NCI-H526 (cell line): ENCODE data around the gene ARHGAP1.
"Not testable (repeated sequence)": the region's sequence is repeated elsewhere in the genome, so short reads cannot be mapped to it uniquely, and the experiment has no call there.

Experiments
- DNase-seq, 2 experiments: peaks; one replicate each; lab custom pipeline; 2025; lab: John Stamatoyannopoulos, UW

The ARHGAP1 gene

DNA sequence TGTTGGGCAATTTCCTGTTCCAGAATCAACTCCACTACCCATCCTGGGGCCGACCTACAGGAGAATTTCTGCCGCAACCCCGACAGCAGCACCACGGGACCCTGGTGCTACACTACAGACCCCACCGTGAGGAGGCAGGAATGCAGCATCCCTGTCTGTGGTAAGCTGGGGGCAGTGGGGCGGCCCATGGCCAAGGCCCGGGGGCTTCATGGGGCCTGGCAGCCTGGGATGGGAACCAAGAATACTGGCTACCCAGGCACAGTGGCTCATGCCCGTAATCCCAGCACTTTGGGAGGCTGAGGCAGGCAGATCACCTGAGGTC is 22.9 kb upstream of the ARHGAP1 start:
- no peak for DNase-seq

DNA sequence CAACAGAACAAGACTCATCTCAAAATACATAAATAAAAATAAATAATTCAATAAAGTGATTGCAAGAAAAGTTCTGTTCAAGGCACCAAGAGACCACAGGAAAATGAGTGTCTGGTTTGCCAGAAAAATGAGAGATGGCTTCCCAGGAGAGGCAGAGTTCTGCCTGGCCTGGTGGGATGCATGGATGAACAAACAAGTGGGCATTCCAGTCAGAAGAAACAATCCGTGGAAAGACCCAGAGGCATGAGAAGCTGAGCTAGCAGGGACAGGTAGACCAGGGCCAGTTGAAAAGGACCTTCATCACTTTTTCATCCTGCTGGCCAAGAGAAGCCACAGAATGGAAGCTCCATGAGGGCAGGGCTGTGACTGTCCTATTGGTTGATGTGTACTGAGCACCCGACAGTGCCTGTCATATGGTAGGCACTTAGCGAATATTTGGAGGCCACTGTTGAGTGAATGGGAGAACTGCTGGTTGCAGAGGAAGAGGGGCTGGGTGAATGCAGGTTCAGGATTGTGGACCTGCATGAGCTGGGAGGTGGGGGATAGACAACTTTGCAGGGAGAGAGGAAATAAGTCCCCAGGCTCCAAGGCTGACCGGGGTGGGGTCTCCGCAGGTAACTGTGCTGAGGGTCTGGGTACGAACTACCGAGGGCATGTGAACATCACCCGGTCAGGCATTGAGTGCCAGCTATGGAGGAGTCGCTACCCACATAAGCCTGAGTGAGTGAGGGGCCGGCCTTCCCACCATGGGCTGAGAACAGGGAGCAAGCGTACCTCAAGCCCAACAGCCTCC is 22.3 kb upstream of the ARHGAP1 start:
- no peak for DNase-seq

DNA sequence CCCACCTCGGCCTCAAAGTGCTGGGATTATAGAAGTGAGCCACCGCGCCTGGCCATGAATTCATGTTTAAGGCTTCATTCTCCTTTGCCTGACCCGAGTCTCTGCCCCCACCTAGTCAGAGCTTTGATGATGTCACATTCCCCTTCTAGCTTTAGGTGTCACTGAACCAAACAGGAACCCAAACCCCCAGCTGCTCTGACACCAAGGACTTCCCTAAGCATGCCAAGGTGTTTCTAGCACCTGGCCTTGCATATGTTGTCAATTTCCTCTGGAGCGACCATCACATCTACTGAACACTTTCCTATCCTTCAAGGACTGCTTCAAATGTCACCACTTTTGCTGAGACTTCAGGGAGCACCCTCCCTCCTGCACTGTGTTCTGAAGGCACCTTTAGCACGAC is 20.9 kb upstream of the ARHGAP1 start:
- no peak for DNase-seq

DNA sequence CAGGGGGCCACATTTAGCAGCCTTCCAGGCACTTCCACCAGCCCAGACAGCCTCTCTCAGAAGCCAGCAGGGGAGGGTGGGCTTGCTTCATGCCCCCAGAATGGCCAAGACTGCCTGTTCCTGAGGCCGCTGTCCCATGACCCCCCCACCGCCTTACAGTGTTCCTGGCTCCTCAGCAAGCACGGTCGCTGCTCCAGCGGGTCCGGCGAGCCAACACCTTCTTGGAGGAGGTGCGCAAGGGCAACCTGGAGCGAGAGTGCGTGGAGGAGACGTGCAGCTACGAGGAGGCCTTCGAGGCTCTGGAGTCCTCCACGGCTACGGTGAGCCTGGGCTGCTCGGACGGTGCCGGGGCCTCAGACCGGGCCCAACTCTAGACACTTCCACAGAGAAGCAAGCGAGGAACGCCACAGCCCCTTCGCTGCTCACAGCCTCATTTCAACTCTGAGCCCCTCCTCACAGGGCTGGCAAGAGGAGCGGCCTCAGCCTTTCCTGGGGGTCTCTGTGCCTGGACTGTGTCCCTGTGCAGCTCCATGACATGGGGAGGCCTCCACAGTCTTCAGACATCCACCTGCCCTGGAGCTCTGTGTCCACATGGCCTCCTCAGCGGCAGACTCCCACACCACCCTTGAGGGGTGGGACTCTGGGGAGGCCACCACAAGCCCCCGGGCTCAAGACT is 19.3 kb upstream of the ARHGAP1 start:
- no peak for DNase-seq

DNA sequence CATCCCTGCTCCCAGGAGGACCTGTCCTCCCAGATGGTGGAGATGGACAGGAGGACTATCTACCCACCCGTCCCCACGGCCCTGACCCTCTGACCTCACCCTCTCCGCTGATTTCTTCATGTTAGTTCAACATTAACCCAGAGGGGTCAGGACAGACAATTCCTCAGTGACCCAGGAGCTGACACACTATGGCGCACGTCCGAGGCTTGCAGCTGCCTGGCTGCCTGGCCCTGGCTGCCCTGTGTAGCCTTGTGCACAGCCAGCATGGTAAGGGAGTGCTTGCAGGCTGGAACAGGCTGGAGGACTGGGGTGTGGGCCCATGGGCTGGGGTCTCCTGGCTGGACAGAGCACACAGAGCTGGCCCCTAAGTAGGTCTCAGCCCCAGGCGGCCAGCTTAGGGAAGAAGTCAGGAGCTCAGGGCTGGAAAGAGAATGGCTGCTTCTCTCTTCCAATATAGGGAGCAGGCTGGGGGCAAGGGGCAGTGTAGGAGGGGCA is 18.7 kb upstream of the ARHGAP1 start, which contains the start of gene F2:
Gene F2, plus strand, starts transcription at position 166 of the 495 bp plus-strand sequence. Its CDS starts 23 bp downstream, at position 189.
- DNase-seq, result no peak

DNA sequence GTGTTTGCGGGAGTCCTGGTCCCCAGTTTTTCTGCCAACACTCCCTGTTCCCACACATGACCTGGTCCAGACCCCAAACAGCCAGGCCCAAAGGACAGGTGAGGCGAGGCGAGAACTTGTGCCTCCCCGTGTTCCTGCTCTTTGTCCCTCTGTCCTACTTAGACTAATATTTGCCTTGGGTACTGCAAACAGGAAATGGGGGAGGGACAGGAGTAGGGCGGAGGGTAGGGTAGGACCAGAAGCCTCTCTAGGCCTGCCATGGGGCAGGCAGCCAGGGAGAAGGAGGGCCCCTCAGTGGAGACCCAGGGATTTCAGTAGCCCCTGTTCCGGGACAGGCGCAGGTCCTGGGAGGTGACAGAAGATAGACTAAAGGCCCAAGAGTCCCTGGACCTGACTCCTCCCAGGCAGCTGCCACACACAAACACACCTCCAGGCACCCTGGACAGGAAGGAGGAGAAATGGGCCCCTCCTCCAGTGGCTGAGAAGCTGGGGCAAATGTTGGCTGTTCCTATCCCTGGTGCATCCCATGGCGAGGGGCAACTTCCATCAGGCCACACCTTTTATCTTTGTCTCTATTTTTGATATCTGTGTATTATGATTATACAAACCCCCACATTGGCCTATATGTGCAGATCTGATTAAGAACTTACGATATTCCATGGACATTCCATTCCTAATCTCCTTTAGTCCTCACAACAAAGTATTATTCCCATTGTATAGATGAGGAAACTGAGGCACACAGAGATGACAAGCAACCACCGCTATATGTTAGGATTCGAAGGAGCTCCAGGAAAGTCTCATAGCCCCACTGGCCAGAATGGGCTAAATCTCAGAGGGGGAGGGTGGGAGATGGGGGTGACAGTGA is 18.0 kb upstream of the ARHGAP1 start:
- DNase-seq, result no peak

DNA sequence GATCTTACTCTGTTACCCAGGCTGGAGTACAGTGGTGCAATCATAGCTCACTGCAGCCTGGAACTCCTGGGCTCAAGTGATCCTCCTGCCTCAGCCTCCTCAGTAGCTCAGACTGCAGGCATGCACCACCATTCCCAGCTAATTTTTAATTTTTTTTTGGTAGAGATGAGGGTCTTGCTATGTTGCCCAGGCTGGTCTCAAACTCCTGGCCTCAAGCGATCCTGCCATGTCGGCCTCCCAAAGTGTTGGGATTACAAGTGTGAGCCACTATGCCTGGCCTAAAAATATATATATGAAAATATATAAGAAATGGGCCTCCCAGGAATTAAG is 17.4 kb upstream of the ARHGAP1 start:
- not testable (repeated sequence) for DNase-seq

DNA sequence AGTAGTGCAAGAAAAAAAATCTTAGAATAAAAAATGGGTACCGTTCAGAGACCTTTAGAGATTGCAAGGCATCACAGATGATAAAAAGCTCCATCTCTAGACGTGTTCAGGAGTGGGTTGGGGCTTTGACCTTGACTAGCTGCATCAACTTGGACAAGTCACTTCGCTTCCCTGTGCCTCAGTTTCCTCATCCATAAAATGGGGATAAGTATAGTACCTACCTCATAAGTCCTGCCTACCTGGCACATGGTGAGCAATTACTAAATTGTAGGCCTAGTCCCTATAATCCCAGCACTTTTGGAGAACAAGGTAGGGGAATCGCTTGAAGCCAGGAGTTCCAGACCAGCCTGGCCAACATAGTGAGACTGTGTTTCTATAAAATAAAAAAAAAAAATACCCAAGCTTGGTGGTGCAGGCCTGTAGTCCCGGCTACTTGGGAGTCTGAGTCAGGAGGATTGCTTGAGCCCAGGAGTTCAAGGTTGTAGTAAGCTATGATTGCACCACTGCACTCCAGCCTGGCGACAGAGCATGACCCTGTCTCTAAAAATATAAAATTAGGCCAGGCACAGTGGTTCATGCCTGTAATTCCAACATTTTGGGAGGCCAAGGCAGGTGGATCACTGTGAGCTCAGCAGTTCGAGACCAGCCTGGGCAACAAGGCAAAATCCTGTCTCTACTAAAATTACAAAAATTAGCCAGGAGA is 12.6 kb upstream of the ARHGAP1 start:
- no peak for DNase-seq

DNA sequence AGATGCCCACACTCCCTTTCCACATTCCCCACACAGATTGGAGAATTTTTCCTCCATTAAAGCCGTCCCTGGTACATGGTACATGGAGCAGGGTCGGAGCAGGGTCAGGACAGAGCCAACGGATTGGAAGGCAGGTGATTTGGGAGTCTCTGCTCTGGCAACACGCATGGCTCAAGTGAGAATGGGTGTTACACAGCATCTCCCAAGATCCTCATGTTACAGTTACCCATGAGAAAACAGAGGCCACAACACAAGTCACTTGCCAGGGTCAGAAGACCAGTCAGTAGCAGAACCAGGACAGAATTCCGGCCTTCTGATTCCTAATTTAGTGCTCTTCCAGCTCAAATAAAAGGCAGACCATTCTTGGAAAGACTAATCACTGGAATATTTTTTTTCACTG is 10.9 kb upstream of the ARHGAP1 start:
- no peak for DNase-seq

DNA sequence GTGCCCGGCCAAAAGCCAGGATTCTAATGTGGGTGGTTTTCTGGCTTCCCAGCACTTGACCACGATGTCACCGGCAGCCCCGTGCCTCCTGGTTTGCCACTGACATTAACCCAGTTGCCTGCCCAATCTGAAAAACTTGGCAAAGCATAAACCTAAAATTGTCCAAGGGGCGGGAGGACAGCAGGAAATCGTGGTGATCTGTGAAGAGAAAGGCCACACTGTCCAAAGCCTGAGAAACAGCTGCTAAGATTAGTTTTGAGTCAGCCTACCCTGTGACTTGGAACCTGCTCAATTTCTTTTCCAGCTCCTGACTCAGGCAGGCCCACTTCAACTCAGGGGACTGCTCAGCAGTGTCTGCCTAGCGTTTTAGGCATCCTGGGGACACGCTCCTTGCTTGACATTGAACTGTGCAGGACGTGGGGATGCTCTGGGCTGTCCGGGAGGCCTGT is 10.4 kb upstream of the ARHGAP1 start:
- no peak for DNase-seq

DNA sequence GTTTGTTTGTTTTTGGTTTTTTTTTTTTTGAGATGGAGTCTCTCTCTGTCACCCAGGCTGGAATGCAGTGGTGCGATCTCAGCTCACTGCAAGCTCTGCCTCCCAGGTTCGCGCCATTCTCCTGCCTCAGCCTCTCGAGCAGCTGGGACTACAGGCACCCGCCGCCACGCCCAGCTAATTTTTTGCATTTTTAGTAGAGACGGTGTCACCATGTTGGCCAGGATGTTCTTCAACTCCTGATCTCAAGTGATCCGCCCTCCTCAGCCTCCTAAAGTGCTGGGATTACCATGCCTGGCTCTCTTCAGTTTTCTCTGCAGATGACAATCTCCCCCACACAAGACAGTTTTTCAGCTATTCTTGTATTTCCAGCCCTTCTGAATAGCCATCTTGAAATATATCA is 8.9 kb upstream of the ARHGAP1 start:
- DNase-seq, result not testable (repeated sequence)

DNA sequence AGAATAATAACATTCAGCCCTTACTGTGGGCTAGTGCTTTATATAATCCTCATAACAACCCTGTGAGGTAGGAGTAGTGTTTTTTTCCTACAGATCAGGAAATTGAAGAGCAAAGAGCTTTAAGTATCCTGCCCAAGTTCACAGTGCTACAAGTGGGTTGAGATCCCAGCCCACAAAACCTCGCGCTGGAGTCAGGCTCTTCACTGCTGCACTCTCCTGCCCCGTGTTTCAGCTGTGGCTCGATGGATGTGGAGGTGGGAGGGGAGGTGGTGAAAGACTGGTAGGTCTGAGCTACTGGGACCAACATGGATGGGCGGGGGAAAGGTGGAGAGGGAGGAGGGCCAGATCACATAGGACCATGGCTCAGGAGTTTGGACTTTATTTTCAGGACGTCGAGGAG is 6.5 kb upstream of the ARHGAP1 start:
- no peak for DNase-seq

DNA sequence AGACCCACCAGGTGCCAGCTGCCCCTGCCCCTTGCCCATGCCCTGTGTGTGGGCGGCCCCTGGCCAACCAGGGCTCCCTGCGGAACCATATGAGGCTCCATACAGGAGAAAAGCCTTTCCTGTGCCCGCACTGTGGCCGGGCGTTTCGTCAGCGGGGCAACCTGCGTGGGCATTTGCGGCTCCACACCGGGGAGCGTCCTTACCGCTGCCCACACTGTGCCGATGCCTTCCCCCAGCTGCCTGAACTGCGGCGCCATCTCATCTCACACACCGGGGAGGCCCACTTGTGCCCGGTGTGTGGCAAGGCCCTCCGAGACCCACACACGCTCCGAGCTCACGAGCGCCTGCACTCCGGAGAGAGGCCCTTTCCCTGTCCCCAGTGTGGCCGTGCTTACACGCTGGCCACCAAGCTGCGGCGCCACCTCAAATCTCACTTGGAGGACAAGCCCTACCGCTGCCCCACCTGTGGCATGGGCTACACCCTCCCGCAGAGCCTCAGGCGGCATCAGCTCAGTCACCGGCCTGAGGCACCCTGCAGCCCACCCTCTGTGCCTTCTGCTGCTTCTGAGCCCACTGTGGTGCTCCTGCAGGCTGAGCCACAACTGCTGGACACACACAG is 4.8 kb upstream of the ARHGAP1 start:
- DNase-seq, result no peak

DNA sequence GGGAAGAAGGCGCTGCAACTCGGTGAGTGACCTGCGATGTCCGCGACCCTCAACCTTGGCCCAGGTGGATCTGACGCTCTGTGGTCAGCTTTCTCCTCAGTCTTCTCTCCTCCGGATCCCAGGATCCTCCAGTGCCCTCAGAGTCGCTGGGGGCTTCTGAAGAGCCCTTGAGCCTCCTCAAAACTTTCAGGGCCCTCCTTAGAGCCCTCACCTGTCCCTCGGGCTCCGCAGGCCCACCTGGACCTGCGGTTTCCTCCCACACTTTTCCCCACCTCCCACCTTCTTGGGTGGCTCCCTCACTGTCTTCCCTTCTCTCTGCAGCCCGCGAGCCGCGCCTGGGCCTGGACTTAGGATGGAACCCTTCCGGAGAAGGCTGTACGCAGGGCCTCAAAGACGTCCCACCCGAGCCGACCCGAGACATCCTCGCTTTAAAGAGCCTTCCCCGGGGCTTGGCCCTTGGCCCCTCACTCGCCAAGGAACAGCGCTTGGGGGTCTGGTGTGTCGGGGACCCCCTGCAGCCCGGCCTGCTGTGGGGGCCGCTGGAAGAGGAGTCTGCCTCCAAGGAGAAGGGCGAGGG is 747 bp upstream of the ARHGAP1 start:
- DNase-seq, result no peak

DNA sequence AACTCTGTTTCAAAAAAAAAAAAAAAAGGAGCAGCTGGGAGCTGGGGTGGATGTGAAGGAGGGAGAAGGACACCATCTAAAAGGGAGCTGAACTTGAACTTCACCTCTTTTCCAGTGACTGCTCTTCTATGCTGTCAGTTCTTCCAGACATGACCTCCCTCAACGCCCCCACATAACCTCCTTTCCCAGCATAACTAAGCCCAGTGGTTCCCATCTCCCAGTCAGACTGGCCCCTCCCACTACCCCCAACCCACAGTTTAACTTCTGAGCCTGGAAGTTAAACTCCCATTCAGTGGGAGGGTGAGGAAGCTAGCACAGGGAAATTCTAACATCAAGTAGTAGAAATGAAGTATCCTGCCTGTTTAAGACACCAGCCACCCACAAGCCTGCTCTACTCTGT is 1.8 kb downstream of the ARHGAP1 start:
- no peak for DNase-seq

DNA sequence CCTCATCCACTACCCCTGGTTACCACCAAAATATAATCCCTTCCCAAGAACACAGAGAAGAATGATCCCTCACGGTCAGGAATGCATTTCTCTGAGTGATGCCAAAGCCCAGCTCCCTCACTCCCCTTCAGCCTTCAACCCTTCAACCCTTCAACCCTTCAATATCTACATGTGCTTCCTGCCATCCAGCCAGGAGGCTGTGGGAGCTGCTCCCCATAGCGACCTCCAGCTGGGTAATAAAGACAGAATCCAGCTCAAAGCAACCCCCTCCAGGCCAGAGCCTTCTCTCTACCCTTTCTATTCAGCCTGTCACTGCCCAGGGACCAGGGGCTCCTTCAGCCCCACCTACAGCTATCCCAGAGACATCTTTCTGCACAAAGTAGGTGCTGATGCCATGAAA is 2.7 kb downstream of the ARHGAP1 start:
- DNase-seq, result no peak

DNA sequence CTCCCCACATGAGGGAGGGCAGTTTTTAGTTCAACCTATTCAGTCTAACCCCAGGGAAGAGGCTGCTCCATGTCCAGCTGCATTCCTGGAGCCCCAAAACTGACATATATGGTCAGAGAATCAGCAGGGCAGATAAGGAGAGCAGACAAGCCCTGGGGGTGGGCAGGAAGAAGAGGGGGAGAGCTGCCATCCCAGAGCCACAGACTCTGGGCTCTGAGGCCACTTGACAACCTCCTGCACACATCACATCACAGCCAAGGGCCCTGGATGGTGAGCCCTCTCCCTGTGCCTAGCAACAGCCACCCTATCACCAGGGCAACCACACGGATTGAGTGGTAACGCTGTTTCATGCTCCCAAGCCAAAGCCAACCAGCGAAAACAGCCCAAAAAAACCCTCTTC is 3.1 kb downstream of the ARHGAP1 start:
- DNase-seq, result no peak

DNA sequence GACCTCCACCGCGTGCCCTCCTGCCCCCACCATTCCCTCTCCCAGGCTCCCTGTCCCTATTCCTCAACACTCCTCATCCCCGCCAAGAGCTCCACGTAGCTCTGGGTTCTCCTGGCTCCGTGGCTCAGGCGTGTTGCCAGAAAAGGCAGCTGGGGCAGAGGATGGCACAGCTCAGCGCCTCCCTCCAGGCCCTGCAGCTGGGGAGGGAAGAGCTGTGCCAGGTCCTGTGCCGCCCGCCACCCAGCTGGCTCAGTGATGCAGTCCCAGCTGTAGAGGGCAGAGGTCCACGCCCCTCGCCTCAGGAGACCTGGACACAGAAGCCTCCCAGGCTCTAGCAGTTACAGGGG is 4.2 kb downstream of the ARHGAP1 start:
- DNase-seq, result no peak

DNA sequence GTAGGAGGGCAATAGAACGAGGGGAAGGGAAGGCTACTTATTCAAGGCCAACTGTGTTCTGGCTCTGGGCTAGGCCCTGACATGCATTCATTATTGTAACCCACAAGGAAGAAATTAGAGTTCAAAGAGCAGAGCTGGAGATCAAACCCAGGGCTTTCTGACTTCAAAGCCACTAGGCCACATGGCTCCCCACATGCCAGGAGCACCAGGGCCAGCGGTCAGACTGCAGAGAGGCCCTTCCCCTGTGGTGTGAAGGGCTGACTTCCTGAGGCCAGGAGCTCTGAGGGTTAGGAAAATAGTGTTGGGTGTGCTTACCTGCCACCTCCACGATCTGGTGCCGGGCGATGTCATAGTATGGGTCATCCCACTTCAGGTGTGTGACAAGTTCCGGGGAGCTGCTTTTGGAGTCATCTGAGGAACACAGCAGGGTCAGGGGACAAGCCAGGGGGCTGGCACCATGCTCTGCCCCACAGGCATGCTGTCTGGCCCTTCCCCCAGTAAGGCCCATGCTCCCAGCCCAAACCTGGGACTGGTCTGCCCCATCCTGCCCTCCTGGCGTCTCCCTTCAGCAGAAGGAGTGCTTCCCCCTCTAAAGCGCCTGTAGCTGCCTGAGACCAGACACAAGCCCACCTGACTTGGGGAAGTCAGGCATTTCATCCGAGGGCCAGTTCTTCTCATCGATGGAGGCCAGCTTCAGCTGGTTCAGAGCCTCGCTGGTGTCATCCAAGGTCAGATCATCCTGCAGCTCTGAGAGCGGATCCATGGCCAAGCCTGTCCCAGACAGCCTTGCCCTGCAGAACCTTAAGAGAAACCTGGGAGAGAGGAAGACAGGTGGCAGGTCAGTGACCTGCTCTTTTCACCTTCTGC is 4.8 kb downstream of the ARHGAP1 start:
- DNase-seq, result no peak

DNA sequence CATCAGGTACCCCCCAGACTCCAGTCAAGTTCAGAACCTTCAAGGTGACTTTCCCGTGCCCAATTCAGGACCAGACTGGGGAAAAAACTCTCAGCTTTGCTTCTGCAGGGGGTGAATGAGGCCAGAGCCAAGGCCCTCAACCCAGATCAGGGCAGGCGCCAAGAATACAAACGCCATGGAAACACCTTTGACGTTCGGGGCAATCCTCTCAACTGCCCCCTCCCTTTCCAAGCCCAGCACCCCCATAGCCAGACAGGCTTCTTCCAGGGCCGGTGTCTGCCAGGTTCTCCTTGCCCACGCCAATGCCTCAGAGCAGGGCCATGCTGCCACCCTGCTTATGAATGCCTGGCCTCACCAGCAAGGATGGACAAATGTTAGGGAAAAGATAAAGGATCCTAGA is 5.8 kb downstream of the ARHGAP1 start:
- no peak for DNase-seq
